DOHH2 (cell line): ENCODE data around the gene ZNF771.

ENCODE experiments used
- CTCF ChIP-seq: fragments of 200-600 bp; sonication (generic); IDR thresholded peaks from one replicate; pipeline ENCODE4 v1.5.1; 2014; ENCODE audit warnings: antibody characterized with exemption, mild to moderate bottlenecking, low read depth, low read length; ENCODE audit not compliant: poor library complexity, severe bottlenecking
- EZH2phosphoT487 ChIP-seq: fragments of 200-600 bp; sonication (generic); IDR thresholded peaks from 2 replicates; pipeline ENCODE4 v1.6.1; 2017; ENCODE audit warnings: borderline replicate concordance, mild to moderate bottlenecking, antibody characterized with exemption, low read length, moderate library complexity, mixed read lengths

- TF ChIP-seq CTCF (no peak), EZH2phosphoT487 (no peak)
Observed at GRCh38 chr16:30459456-30459855, 52.0 kb downstream of the ZNF771 start.
